Putamen (tissue), 1 donor: ENCODE results near the gene CD7.

Experiments
- DNase-seq: peaks from one replicate; pipeline ENCODE4 v3.0.0-alpha.2; 2016; ENCODE audit warnings: low spot score

CD7 gene

GRCh38 chr17:82298538-82299421 lies 18.6 kb downstream of the CD7 start:
- DNase-seq = no peak

GRCh38 chr17:82297714-82298537 lies 19.5 kb downstream of the CD7 start:
- peak; percentile 45 for DNase-seq

- no peak for DNase-seq
These were observed 20.1 kb downstream of the CD7 start for GRCh38 chr17:82297280-82297713.

DNA sequence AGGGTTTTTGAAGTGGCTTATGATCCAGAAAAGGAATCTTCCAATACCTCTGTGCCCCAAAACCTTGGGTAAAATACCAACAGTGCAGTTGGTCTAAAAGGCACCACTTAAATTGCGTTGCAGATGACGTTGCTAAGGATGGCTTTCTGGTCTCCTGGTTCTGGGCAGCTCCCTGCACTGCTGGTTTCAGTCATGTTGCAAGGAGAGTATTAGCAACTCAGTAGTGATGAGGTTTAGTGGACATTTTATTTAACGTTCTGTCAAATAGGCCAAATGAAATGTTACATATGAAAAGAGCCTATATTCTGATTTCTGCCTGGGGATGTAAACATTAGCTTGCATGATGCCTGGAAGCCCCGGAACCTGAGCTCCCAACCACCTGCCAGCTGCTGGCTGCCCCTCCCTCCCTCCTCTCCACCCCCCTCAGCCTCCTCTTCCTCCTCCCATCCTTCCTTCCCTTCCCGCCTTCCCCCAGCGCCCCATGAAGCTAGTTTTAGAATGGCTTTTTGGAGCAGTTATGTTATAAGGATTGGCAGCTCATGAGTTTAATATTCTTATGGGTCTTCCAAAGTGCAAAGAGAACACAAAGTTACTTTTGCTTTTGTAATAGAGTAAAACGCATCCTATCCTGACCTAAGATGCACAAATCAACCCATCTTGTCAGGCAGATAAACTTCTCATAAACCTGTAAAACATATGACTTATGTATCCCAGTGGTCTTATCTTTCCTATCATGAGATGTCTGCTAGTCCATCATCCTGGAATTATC lies 20.7 kb downstream of the CD7 start:
- no peak for DNase-seq

- DNase-seq = no peak
These were observed 22.0 kb downstream of the CD7 start for GRCh38 chr17:82295472-82295814.

- DNase-seq = no peak
These were observed 23.2 kb downstream of the CD7 start for GRCh38 chr17:82294064-82294773.

- DNase-seq = peak; percentile 97
These were observed 24.9 kb downstream of the CD7 start for GRCh38 chr17:82292251-82293154.

DNA sequence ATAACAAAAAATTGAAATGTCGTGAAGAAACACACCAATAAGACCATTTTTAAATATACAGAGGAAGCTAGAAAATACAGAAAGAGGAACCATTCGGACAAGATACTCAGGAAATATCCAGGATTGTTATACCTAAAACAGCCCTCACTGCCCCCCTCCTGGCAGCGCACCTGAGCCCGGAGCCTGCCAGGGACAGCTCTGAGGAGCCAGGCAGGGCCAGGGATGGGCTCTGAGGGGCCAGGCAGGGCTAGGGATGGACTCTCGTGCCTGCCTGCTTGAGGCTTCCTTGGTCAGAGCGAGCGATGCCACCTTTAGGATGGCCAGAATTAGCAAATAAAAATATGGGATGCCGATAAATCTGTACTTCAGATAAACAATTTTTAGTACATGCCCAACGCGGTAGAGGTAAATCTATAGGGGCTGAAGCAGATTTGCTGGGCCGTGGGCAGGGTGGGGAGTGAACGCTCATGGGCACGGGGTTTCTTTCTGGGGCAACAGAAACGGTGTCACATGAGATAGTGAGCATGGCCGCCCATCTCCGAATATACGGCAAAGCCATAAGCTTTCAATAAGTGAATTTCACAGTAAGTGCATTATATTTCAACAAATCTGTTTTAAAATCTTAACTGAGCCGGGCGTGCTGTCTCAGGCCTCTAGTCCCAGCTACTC lies 25.7 kb downstream of the CD7 start:
- no peak for DNase-seq

- no peak for DNase-seq
These were observed 29.3 kb downstream of the CD7 start for GRCh38 chr17:82287868-82288801.

DNA sequence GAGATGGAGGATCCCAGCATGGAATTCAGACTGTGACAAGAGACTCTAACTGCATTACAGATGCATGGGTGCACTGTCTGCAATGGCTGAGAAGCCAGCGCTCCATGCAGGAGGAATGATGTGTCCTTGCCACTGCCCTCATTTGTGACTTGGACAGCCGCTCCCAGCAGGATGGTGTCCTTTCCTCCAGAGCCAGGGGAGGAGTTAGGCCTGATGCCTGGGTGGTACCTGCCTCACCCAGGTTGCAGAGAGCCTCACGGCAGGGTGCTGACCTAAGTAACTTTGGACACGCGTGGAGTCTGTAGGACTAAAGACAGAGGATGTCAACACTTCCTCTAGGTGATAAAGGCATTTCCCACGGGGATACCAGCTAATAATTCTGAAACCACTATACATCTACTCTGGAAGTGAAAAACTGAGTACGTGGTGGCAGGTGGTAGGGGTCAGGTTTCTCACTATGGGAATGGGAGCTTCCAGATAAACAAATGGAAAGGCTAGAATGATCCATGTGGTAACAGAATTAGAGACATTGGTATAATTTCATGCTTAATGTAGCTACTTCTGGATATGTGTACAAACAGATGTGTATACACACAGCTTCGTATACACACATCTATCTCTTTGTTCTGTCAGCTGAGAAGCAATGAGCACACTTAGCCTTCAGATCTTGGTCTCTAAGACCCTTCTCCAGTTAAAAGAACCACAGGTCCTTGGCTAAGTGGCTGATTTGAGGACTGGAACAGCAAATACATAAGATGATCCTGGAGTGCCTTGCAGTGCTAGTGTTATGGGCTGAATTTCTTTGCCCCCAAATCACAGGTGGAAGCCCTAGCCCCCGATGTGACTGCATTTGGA lies 30.2 kb downstream of the CD7 start:
- no peak for DNase-seq

DNA sequence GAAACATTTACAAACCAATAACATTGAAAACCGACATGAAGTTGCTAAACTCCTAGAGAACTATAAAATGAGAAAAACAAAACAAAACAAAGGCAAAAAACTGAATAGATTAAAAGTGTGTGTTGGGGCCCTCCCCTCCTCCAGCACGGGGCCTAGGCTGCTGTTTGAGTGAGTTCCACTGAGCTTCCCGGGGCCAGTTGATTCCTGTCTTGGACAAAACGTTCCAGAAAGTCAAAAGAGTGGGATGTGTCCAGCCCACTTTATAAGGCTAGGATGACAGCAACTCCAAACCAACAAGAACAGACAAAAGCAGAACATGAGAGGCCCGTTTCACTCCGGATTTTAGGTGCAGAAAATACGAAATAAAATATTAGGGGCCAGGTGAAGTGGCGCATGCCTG lies 32.3 kb downstream of the CD7 start:
- no peak for DNase-seq

DNA sequence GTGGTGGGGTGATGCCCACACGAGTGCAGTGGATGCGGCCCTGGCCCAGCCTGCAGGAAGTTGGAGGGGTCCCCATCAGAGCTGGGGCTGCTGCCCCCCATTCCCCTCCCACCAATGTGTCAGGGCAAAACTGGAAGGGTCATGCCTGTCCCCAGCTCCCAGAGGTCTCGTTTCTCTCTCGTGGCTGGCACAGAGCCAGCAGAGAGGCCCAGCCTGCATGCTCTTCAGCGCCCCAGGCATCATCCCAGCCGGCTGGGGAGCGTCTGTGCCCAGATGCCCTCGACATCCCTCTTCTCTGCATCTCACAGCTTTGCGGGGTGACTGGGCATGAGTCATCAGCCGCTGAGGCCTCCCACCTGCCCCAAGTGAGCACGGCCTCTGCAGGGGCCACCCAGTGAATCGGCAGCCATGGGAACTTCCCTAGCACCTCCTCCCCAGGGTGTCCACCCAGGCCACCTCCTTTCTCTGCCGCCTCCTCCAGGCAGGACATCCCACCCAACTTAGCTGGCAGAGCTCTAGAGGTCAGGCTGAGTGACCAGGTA lies 34.1 kb downstream of the CD7 start:
- no peak for DNase-seq

GRCh38 chr17:82282239-82283207 lies 34.9 kb downstream of the CD7 start:
- no peak for DNase-seq

- no peak for DNase-seq
These were observed 35.7 kb downstream of the CD7 start for GRCh38 chr17:82281502-82282238.

DNA sequence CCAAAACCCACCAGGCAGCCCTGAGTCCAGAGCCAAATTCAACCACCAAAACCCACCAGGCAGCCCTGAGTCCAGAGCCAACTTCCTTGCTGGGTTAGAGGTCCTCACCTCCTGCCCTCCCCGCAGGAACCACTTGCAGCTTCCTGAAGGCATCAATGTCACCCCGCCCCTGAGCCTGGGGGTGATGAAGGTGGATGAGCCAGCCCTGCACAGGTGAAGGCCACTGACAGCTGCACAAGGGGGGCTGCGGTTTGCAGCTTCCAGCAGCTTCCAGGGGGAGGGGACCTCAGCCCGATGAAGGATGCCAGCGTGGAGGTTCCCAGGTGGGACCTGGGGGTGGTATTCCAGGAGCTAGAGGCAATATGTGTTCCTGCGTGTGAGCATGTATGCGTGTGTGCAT lies 36.3 kb downstream of the CD7 start:
- DNase-seq = no peak

DNA sequence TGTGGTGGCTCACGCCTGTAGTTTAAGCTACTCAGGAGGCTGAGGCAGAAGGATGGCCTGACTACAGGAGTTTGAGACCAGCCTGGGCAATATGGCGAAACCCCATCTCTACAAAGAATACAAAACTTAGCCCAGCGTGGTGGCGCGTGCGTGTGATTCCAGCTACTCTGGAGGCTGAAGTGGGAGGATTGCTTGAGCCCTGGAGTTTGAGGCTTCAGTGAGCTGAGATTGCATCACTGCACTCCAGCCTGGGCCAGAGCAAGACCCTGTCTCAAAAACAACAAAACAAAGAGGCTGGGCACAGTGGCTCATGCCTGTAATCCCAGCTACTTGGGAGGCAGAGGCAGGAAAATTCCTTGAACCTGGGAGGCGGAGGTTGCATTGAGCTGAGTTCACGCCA lies 36.9 kb downstream of the CD7 start:
- DNase-seq = no peak
